ENCODE results near the gene TMUB2.

The TMUB2 gene

DNA sequence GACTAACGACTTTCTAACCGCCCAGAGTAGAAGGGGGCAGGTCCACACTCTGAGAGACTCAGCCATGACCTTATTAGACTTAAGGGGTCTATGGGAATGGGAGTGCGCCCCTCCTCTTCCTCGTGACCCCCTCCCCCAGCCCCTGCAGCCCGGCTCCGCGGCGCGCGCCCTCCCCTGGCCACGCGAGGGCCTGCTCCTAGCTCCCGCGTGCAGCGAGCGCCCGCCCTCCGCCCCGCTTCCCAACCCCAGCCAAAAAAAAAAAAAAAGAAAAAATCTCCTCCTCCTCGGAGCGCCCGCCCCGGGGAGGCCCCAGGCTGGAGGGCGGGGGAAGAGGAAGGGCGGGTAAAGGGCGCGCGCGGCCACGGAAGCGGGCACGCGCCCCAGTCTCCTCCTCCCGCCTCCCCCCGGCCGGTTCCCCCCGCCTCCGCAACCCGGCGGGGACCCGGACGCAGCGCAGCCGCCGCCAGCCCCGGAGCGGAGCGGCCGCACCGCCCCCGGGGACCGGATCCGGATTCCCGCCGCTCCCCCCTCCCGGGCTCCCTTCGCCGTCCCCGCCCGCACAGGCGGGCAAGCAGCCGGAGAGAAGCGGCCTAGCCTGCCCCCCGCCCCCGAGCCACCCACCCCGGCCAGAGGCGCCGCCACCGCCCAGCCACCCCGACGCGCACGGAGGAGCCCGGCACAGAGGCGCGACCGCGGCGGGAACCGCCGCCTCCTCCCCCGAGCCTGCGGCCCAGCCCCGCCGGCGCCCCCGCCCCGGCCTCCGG lies 31.8 kb downstream of the TMUB2 start:
- peak overlapping the region; percentile 65 for H3K4me3 ChIP-seq (ENCODE audit: low read depth, low read length)
- TF ChIP-seq, protein P1, sequence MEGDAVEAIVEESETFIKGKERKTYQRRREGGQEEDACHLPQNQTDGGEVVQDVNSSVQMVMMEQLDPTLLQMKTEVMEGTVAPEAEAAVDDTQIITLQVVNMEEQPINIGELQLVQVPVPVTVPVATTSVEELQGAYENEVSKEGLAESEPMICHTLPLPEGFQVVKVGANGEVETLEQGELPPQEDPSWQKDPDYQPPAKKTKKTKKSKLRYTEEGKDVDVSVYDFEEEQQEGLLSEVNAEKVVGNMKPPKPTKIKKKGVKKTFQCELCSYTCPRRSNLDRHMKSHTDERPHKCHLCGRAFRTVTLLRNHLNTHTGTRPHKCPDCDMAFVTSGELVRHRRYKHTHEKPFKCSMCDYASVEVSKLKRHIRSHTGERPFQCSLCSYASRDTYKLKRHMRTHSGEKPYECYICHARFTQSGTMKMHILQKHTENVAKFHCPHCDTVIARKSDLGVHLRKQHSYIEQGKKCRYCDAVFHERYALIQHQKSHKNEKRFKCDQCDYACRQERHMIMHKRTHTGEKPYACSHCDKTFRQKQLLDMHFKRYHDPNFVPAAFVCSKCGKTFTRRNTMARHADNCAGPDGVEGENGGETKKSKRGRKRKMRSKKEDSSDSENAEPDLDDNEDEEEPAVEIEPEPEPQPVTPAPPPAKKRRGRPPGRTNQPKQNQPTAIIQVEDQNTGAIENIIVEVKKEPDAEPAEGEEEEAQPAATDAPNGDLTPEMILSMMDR (IDR thresholded peaks at IDR 0.05): peak; percentile 67
- no peak overlapping the region for H3K9ac ChIP-seq

DNA sequence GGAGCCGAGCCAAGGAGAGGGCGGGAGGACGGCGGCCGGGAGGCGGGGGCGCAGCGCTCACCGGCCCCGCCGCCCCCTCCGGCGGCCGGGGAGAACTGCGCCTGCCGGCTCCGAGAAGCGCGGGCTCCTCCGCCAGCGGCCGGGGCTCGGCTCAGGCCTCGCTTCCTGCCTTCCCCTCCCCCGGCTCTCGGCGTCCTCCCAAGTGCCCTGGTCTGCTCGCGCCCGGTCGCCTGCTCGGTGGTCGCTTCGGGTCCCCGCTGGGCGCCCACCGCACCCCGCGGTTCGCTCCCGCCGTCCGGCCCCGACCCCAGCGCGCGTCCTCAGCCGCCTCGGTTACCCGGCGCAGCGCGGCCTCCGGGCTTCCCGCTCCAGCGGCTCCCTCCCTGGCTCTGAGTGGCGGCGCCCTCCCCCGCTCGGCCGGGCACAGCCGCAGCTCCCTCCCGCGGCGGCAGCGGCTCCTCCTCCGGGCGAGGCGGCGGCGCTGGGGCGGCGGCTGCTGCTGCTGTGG lies 32.4 kb downstream of the TMUB2 start:
- H3K4me3 ChIP-seq (ENCODE audit: low read depth, low read length): peak overlapping the region; percentile 73
- TF ChIP-seq, protein P1 (IDR thresholded peaks at IDR 0.05): peak; percentile 47
- H3K79me2 ChIP-seq: peaks cover 26% of the 10 kb centered on the region
- peaks cover 25% of the 10 kb centered on the region for H3K4me1 ChIP-seq
- H3K4me2 ChIP-seq (ENCODE audit: low read length): peak overlapping the region; percentile 57
- H3K27ac ChIP-seq: peak overlapping the region; percentile 94
- H3K9ac ChIP-seq: no peak overlapping the region
- H3K9me3 ChIP-seq (ENCODE audit: control insufficient read depth, low read length): no peaks in the 10 kb centered on the region
- no peaks in the 10 kb centered on the region for H3K27me3 ChIP-seq (ENCODE audit: control insufficient read depth, insufficient read depth, low read length)
- H3K36me3 ChIP-seq (ENCODE audit: control insufficient read depth, insufficient read depth, low read length): no peaks in the 10 kb centered on the region
- peak overlapping the region; percentile 64 for H2AFZ ChIP-seq

More for the DNA sequence above, 31.8 kb downstream of the TMUB2 start:
- Histone ChIP-seq H3K27ac (peak overlapping the region; percentile 58), H2AFZ (no peak overlapping the region), H3K36me3 (ENCODE audit: control insufficient read depth, insufficient read depth, low read length) (no peaks in the 10 kb centered on the region), H3K79me2 (peaks cover 26% of the 10 kb centered on the region), H3K4me2 (ENCODE audit: low read length) (peak overlapping the region; percentile 85), H3K9me3 (ENCODE audit: control insufficient read depth, low read length) (no peaks in the 10 kb centered on the region), H3K4me1 (peaks cover 21% of the 10 kb centered on the region), H3K27me3 (ENCODE audit: control insufficient read depth, insufficient read depth, low read length) (no peaks in the 10 kb centered on the region)

DNA sequence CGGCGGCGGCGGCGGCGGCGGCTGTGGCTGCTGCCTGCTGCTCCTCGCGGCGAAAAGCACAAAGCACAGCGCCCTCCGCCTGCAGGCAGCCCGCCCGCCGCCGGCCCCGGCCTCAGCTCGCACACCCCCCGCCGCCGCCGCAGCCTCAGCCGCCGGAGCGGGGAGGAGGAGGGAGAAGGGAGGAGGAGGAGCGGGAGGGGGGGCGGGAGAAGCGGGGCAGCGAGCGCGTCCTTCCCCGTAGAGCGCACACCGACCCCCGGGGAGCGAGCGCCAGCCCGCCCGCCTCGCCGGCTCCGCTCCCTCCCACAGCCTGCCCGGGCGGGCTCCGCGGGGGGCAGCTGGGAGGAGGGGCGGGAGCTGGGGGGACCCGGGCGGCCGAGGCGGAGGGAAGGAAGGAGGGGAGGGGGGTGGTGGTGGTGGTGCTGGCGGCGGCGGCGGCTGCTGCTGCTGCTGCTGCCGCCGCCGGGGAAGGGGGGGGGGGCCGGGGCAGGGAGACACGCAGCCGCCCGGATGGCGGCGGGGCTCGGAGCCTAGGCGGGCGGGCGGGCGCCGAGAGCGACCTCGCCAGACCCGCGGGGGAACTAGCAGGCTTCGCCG lies 32.9 kb downstream of the TMUB2 start, which contains the start of gene UBTF:
TSS of gene UBTF (minus strand) at position 60 of the 597 bp plus-strand sequence. CDS start 1,446 bp downstream, outside the sequence.
- Histone ChIP-seq H3K9me3 (ENCODE audit: control insufficient read depth, low read length) (no peaks in the 10 kb centered on the region), H2AFZ (peak within 1 kb of the TSS; percentile 73), H3K4me2 (ENCODE audit: low read length) (peak within 1 kb of the TSS; percentile 78), H3K9ac (peak within 1 kb of the TSS; percentile 88), H3K27me3 (ENCODE audit: control insufficient read depth, insufficient read depth, low read length) (no peaks in the 10 kb centered on the region), H3K79me2 (peaks cover 26% of the 10 kb centered on the region), H3K4me3 (ENCODE audit: low read depth, low read length) (peak within 1 kb of the TSS; percentile 96), H3K27ac (peak within 1 kb of the TSS; percentile 94), H3K4me1 (peaks cover 25% of the 10 kb centered on the region), H3K36me3 (ENCODE audit: control insufficient read depth, insufficient read depth, low read length) (no peaks in the 10 kb centered on the region)
- TF ChIP-seq, protein P1 (IDR thresholded peaks at IDR 0.05): no peak

DNA sequence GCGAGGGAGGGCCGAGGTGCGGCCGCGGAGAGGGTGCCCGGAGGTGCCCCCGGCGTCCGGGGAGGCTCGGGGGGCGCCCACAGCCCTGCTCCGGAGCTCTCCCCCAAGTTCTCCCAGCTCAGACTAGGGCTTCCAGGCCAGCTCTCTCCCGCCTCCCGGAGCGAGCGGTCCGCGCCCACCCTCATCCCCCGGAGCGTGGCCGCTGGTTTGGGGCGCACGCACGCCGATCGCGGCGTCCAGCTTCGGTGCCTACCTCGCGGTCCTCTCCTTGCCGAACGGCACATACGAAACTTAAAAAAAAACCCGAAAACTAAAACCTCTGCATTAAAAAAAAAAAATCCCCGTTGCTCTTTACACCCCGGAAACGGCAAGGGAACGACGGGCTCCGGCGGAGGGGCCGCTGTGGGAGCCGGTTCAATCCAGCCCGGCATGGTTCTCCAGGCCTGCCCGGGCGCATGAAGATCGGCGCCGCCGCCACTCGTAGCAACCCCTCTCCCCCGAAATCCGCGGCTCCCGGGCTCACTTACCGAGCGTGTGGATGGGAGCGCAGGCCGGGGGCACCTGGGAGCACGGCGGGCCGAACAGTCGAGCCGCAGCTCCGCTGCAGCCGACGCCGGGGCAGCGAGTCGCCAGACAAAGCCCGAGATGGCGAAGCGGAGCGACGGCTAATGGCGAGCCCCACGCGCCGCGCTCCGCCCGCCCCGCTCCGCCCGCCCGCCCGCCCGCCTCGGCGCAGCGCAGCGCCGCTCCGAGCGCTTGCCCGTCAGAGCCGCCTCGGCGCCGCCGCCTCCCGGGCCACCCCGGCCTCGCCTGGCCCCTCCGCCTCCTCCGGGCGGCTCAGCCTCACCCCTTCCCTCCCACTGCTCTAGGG lies 33.7 kb downstream of the TMUB2 start:
- H3K36me3 ChIP-seq (ENCODE audit: control insufficient read depth, insufficient read depth, low read length): no peaks in the 10 kb centered on the region
- H3K9ac ChIP-seq: peak overlapping the region; percentile 88
- TF ChIP-seq, protein P1 (IDR thresholded peaks at IDR 0.05): no peak
- no peaks in the 10 kb centered on the region for H3K27me3 ChIP-seq (ENCODE audit: control insufficient read depth, insufficient read depth, low read length)
- H3K4me3 ChIP-seq (ENCODE audit: low read depth, low read length): peak overlapping the region; percentile 96
- H3K4me2 ChIP-seq (ENCODE audit: low read length): peak overlapping the region; percentile 100
- H3K9me3 ChIP-seq (ENCODE audit: control insufficient read depth, low read length): no peaks in the 10 kb centered on the region
- H3K79me2 ChIP-seq: peaks cover 24% of the 10 kb centered on the region
- peak overlapping the region; percentile 94 for H3K27ac ChIP-seq
- H2AFZ ChIP-seq: peak overlapping the region; percentile 82
- H3K4me1 ChIP-seq: peaks cover 25% of the 10 kb centered on the region

All from parathyroid adenoma (tissue), 2 donors.